ENCODE measurements around the gene NR3C1.

Gene NR3C1

GRCh38 chr5:143364061-143364460 is 39.4 kb downstream of the NR3C1 start:
- no peak for TF ChIP-seq CTCF (IDR thresholded peaks at IDR 0.05; ENCODE audit: low read length, missing control alignments)
- DNase-seq (ENCODE audit: low read depth) = no peak
- H3K4me3 ChIP-seq (replicated peaks; ENCODE audit: low read depth, low read length) = no peak overlapping the region

- no peak overlapping the region for H3K4me3 ChIP-seq (replicated peaks; ENCODE audit: low read depth, low read length)
- TF ChIP-seq CTCF (IDR thresholded peaks at IDR 0.05; ENCODE audit: low read length, missing control alignments) = no peak
- DNase-seq (ENCODE audit: low read depth) = no peak
Measured at GRCh38 chr5:143362664-143363227, 40.7 kb downstream of the NR3C1 start.

GRCh38 chr5:143361438-143361837 is 42.0 kb downstream of the NR3C1 start:
- TF ChIP-seq CTCF (IDR thresholded peaks at IDR 0.05; ENCODE audit: low read length, missing control alignments) = no peak
- DNase-seq (ENCODE audit: low read depth) = peak; percentile 19
- H3K4me3 ChIP-seq (replicated peaks; ENCODE audit: low read depth, low read length) = no peak overlapping the region

- no peak for DNase-seq (ENCODE audit: low read depth)
- H3K4me3 ChIP-seq (replicated peaks; ENCODE audit: low read depth, low read length) = no peak overlapping the region
- no peak for TF ChIP-seq CTCF (IDR thresholded peaks at IDR 0.05; ENCODE audit: low read length, missing control alignments)
Measured at GRCh38 chr5:143360755-143361154, 42.7 kb downstream of the NR3C1 start.

GRCh38 chr5:143359869-143360268 is 43.6 kb downstream of the NR3C1 start:
- DNase-seq (ENCODE audit: low read depth) = no peak
- TF ChIP-seq CTCF (IDR thresholded peaks at IDR 0.05; ENCODE audit: low read length, missing control alignments) = no peak
- H3K4me3 ChIP-seq (replicated peaks; ENCODE audit: low read depth, low read length) = no peak overlapping the region

- no peak for DNase-seq (ENCODE audit: low read depth)
- no peak for TF ChIP-seq CTCF (IDR thresholded peaks at IDR 0.05; ENCODE audit: low read length, missing control alignments)
- no peak overlapping the region for H3K4me3 ChIP-seq (replicated peaks; ENCODE audit: low read depth, low read length)
Measured at GRCh38 chr5:143356855-143357583, 46.5 kb downstream of the NR3C1 start.

GRCh38 chr5:143355710-143356109 is 47.8 kb downstream of the NR3C1 start:
- H3K4me3 ChIP-seq (replicated peaks; ENCODE audit: low read depth, low read length) = no peak overlapping the region
- peak; percentile 96 for DNase-seq (ENCODE audit: low read depth)

More at GRCh38 chr5:143355710-143356109, 47.8 kb downstream of the NR3C1 start:
- TF ChIP-seq CTCF (IDR thresholded peaks at IDR 0.05; ENCODE audit: low read length, missing control alignments) = no peak
